Measurements from ENCODE around the gene SLC10A7. TPM values are rescaled to one million over a fixed set of nuclear protein-coding genes. Genes with fewer than 3 reads are reported as not detected.

Gene SLC10A7
- total RNA-seq, 2 experiments from 2014 or later = 10.7 to 11.0 TPM

DNA sequence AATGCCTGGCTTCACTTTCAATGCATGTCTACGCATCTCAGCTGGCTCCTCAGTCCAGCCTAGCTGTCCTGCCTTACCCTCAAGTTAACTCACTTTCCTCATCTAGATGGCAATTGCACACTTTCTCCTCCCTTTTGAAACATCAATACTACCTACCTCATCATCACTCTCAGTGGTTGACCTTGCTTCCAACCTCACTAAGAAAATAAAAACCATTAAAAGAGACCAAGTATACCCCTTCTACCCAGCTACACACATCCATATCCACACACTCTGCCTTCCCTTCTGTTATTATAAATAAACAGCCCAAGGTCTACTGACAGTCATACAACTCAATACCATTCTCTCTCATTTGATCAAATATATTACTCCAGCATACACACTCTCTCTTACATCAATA is 21.5 kb downstream of the SLC10A7 start:
- TF ChIP-seq, protein P1, sequence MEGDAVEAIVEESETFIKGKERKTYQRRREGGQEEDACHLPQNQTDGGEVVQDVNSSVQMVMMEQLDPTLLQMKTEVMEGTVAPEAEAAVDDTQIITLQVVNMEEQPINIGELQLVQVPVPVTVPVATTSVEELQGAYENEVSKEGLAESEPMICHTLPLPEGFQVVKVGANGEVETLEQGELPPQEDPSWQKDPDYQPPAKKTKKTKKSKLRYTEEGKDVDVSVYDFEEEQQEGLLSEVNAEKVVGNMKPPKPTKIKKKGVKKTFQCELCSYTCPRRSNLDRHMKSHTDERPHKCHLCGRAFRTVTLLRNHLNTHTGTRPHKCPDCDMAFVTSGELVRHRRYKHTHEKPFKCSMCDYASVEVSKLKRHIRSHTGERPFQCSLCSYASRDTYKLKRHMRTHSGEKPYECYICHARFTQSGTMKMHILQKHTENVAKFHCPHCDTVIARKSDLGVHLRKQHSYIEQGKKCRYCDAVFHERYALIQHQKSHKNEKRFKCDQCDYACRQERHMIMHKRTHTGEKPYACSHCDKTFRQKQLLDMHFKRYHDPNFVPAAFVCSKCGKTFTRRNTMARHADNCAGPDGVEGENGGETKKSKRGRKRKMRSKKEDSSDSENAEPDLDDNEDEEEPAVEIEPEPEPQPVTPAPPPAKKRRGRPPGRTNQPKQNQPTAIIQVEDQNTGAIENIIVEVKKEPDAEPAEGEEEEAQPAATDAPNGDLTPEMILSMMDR (IDR thresholded peaks at IDR 0.05) = no peak

DNA sequence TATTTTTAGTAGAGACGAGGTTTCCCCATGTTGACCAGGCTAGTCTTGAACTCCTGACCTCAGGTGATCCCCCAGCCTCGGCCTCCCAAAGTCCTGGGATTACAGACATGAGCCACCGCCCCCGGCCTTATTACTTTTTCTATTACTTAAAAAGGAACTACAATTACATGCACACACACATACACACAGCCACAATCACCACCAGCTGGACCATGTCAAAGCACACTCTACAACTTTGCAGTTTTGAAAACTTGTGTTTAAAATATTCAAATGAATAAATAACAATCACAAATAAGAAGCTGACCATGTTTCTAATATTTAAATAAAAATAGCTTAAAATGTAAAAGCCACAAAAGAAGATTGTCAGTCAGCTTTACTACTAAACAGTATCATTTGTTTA is 23.4 kb downstream of the SLC10A7 start:
- TF ChIP-seq, protein P1 (IDR thresholded peaks at IDR 0.05) = no peak
- CTCF ChIA-PET = no interaction called here
- H3K27ac Mint-ChIP-seq = no peak overlapping the region
- POLR2A ChIA-PET = no interaction called here
- no peaks in the 10 kb centered on the region for H3K27me3 Mint-ChIP-seq
- DNase-seq (no peak), ATAC-seq (no peak)
- H3K4me3 Mint-ChIP-seq = no peak overlapping the region
- H3K4me1 Mint-ChIP-seq (ENCODE audit: low read depth) = peaks cover 21% of the 10 kb centered on the region
- intact Hi-C loops (cut with micrococcal nuclease) = no loop called here
- peaks cover 17% of the 10 kb centered on the region for H3K36me3 Mint-ChIP-seq (ENCODE audit: low read depth)
- H3K9me3 Mint-ChIP-seq = no peaks in the 10 kb centered on the region

More for the DNA sequence above, 21.5 kb downstream of the SLC10A7 start:
- peaks cover 19% of the 10 kb centered on the region for H3K4me1 Mint-ChIP-seq (ENCODE audit: low read depth)
- H3K27me3 Mint-ChIP-seq = no peaks in the 10 kb centered on the region
- DNase-seq = no peak
- H3K36me3 Mint-ChIP-seq (ENCODE audit: low read depth) = peaks cover 16% of the 10 kb centered on the region
- H3K4me3 Mint-ChIP-seq = no peak overlapping the region
- intact Hi-C loops (cut with micrococcal nuclease) = no loop called here
- POLR2A ChIA-PET = no interaction called here
- CTCF ChIA-PET = no interaction called here
- no peaks in the 10 kb centered on the region for H3K9me3 Mint-ChIP-seq
- no peak for ATAC-seq
- no peak overlapping the region for H3K27ac Mint-ChIP-seq

DNA sequence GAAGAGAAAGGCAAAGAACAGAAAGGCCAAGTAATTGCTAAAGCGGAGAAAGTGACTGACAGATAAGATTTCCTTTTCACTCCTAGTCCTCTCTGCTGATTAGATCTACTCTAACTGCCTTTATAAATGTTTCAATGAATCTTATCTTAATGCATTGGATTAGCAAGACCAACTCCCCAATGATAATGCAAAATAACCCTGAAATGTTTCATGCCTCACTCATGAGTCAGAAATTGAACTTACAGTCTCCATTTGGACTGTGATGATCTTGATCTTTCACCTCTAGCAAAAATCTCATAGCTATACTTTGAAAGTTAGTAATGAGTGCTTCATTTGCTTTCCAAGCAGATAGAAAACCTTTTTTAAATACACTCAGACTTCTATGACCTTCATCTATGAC is 26.5 kb downstream of the SLC10A7 start:
- intact Hi-C loops (cut with micrococcal nuclease) = no loop called here
- H3K27me3 Mint-ChIP-seq = no peaks in the 10 kb centered on the region
- no peaks in the 10 kb centered on the region for H3K9me3 Mint-ChIP-seq
- H3K4me3 Mint-ChIP-seq = no peak overlapping the region
- DNase-seq = no peak
- peaks cover 26% of the 10 kb centered on the region for H3K4me1 Mint-ChIP-seq (ENCODE audit: low read depth)
- CTCF ChIA-PET = no interaction called here
- TF ChIP-seq, protein P1 (IDR thresholded peaks at IDR 0.05) = no peak
- peak; percentile 47 for ATAC-seq
- POLR2A ChIA-PET = interaction anchor here (0.7 kb wide), 1 partner anchor 15 kb away, joined by 3 read pairs; no protein-coding TSS in a partner anchor
- H3K36me3 Mint-ChIP-seq (ENCODE audit: low read depth) = peaks cover 9% of the 10 kb centered on the region
- no peak overlapping the region for H3K27ac Mint-ChIP-seq

DNA sequence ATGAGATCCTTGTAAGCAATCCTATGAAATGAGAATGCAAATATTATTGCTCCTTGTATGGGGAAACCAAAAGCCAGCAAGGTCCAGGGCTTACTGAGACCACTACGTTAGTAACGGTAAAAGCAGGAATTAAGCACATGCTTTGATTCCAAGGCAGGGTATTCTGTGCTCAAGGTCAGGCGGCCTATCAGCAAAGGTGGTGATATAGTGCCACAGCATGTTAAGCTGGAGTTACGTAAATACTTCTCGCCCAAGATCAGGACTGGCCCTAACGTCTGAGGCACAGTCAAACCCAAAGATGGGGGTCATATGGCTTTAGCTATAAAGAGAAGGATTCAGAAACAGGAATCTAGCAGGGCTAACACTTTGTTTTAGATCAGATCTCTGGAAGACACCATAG is 27.6 kb downstream of the SLC10A7 start:
- H3K9me3 Mint-ChIP-seq = no peaks in the 10 kb centered on the region

DNA sequence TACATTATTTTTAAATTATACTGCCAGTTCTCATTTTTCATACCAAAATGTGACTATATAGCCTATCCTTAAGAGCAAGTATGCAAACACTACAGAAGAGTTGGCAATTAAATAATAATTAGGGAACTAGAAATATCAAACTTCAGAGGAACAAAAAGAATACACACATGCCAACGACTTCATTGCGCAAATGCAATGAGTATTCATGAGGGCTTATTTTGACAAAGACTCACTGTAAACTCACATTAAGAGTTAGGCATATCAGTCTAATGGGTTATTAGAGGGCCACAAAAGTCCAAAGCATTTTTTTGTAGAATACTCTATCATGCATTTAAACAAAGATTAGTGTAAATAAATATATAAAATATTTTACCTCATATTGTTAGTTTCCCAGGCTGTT is 31.6 kb downstream of the SLC10A7 start:
- CTCF ChIA-PET = no interaction called here
- ATAC-seq (no peak), DNase-seq (no peak)
- peaks cover 19% of the 10 kb centered on the region for H3K36me3 Mint-ChIP-seq (ENCODE audit: low read depth)
- H3K9me3 Mint-ChIP-seq = no peaks in the 10 kb centered on the region
- TF ChIP-seq, protein P1 (IDR thresholded peaks at IDR 0.05) = no peak
- H3K27ac Mint-ChIP-seq = no peak overlapping the region
- H3K4me3 Mint-ChIP-seq = no peak overlapping the region
- no peaks in the 10 kb centered on the region for H3K27me3 Mint-ChIP-seq
- H3K4me1 Mint-ChIP-seq (ENCODE audit: low read depth) = peaks cover 37% of the 10 kb centered on the region
- intact Hi-C loops (cut with micrococcal nuclease) = no loop called here
- POLR2A ChIA-PET = no interaction called here

More for the DNA sequence above, 27.6 kb downstream of the SLC10A7 start:
- no peak for ATAC-seq
- no peak for DNase-seq
- CTCF ChIA-PET = interaction anchor here (1.7 kb wide), 1 partner anchor 9 kb away, joined by 4 read pairs; no protein-coding TSS in a partner anchor
- Mint-ChIP-seq H3K36me3 (ENCODE audit: low read depth) (peaks cover 9% of the 10 kb centered on the region), H3K27ac (no peak overlapping the region), H3K4me1 (ENCODE audit: low read depth) (peaks cover 32% of the 10 kb centered on the region), H3K27me3 (no peaks in the 10 kb centered on the region), H3K4me3 (no peak overlapping the region)
- POLR2A ChIA-PET = no interaction called here
- intact Hi-C loops (cut with micrococcal nuclease) = no loop called here
- TF ChIP-seq, protein P1 (IDR thresholded peaks at IDR 0.05) = no peak

Data from activated CD8-positive, alpha-beta T cell treated with anti-CD3 and anti-CD28 coated beads for 36 hours (primary cell).